Type B pancreatic cell (in vitro differentiated cells): ENCODE data around the gene CD79A. TPM values are rescaled to one million over a fixed set of nuclear protein-coding genes. Genes with fewer than 3 reads are reported as not detected.
A peak's percentile ranks its signal among the peaks of the same experiment; 100 is the strongest.

ENCODE experiments used
- DNase-seq: peaks from one replicate; pipeline ENCODE4 v3.0.0; 2021; ENCODE audit warnings: mixed read lengths; ENCODE audit not compliant: unreplicated experiment; ENCODE audit errors: extremely low spot score
- H3K27ac Mint-ChIP-seq: 2 replicates; pipeline ENCODE4 v1.8.0; 2021; ENCODE audit warnings: mild to moderate bottlenecking, mixed read lengths
- H3K27me3 Mint-ChIP-seq: 2 replicates; pipeline ENCODE4 v1.8.0; 2021; ENCODE audit warnings: mixed read lengths
- H3K36me3 Mint-ChIP-seq: 2 replicates; pipeline ENCODE4 v1.8.0; 2021; ENCODE audit warnings: mixed read lengths
- H3K4me1 Mint-ChIP-seq: one replicate; pipeline ENCODE4 v1.8.0; 2021; ENCODE audit warnings: mixed read lengths; ENCODE audit not compliant: unreplicated experiment
- H3K4me3 Mint-ChIP-seq: 2 replicates; pipeline ENCODE4 v1.8.0; 2021; ENCODE audit warnings: mild to moderate bottlenecking, mixed read lengths
- H3K9me3 Mint-ChIP-seq: 2 replicates; pipeline ENCODE4 v1.8.0; 2021; ENCODE audit warnings: mixed read lengths
- total RNA-seq: library from RNA; stranded (reverse); gene quantifications from 2 replicates; pipeline ENCODE4 v1.2.1, GENCODE V29; 2021; ENCODE audit warnings: low replicate concordance
- TF ChIP-seq, protein P1 (sequence below): fragments of 200-600 bp; sonication (generic); conservative IDR thresholded peaks from 2 replicates; pipeline ENCODE4 v1.5.0; 2021; ENCODE audit warnings: antibody characterized with exemption, mild to moderate bottlenecking

Gene CD79A
- total RNA-seq, 1 donor from 2014 or later: 0.48 TPM

- DNase-seq: no peak
- H3K27me3 Mint-ChIP-seq: peaks cover 44% of the 10 kb centered on the region
- H3K36me3 Mint-ChIP-seq: no peaks in the 10 kb centered on the region
- no peak overlapping the region for H3K4me3 Mint-ChIP-seq
- TF ChIP-seq, protein P1, sequence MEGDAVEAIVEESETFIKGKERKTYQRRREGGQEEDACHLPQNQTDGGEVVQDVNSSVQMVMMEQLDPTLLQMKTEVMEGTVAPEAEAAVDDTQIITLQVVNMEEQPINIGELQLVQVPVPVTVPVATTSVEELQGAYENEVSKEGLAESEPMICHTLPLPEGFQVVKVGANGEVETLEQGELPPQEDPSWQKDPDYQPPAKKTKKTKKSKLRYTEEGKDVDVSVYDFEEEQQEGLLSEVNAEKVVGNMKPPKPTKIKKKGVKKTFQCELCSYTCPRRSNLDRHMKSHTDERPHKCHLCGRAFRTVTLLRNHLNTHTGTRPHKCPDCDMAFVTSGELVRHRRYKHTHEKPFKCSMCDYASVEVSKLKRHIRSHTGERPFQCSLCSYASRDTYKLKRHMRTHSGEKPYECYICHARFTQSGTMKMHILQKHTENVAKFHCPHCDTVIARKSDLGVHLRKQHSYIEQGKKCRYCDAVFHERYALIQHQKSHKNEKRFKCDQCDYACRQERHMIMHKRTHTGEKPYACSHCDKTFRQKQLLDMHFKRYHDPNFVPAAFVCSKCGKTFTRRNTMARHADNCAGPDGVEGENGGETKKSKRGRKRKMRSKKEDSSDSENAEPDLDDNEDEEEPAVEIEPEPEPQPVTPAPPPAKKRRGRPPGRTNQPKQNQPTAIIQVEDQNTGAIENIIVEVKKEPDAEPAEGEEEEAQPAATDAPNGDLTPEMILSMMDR: no peak
- H3K4me1 Mint-ChIP-seq: peaks cover 7% of the 10 kb centered on the region
- no peaks in the 10 kb centered on the region for H3K9me3 Mint-ChIP-seq
- H3K27ac Mint-ChIP-seq: no peak overlapping the region
Measured at GRCh38 chr19:41925208-41926003, 48.3 kb downstream of the CD79A start.

GRCh38 chr19:41926028-41926762 lies 49.1 kb downstream of the CD79A start:
- no peak overlapping the region for H3K27ac Mint-ChIP-seq
- H3K4me3 Mint-ChIP-seq: no peak overlapping the region
- no peaks in the 10 kb centered on the region for H3K36me3 Mint-ChIP-seq
- TF ChIP-seq, protein P1: no peak
- H3K9me3 Mint-ChIP-seq: no peaks in the 10 kb centered on the region
- H3K27me3 Mint-ChIP-seq: peaks cover 48% of the 10 kb centered on the region
- H3K4me1 Mint-ChIP-seq: peaks cover 7% of the 10 kb centered on the region
- DNase-seq: no peak

DNA sequence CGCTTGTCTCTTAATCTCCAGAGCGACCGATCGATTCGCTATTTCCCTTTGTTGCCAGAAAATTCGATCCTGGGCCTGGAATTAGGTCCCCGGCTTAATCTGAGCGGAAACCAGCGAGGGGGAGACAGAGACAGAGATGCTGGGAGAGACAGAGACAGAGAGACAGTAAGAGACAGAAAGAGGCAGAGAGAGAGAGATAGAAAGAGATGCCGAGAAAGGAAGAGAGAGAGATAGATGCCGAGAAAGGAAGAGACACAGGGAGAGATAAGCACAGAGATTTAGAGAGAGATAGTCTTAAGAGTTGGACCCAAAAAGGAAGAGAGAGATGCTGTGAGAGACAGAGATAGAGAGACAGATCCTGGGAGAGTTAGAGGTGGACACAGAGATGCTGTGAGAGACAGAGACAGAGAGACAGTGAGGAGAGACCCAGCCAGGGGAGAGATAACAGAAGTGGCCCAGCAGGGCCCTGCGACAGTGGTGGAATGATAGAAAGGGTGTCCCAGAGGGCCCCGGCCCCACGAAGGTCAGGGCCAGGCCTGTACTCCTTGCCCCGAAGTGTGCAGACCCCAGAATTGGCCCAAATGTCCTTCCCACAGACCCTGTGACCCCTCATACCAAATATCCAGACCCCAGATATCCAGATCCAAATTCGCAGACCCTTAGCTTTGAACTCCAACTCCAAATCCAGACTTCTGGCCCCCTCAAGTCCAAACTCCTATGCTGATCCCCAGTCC lies 49.9 kb downstream of the CD79A start:
- no peak overlapping the region for H3K27ac Mint-ChIP-seq
- TF ChIP-seq, protein P1: no peak
- H3K36me3 Mint-ChIP-seq: no peaks in the 10 kb centered on the region
- peaks cover 7% of the 10 kb centered on the region for H3K4me1 Mint-ChIP-seq
- DNase-seq: no peak
- H3K9me3 Mint-ChIP-seq: no peaks in the 10 kb centered on the region
- no peak overlapping the region for H3K4me3 Mint-ChIP-seq
- H3K27me3 Mint-ChIP-seq: peaks cover 50% of the 10 kb centered on the region

- no peak for DNase-seq
- Mint-ChIP-seq H3K27ac (no peak overlapping the region), H3K27me3 (peaks cover 51% of the 10 kb centered on the region), H3K9me3 (no peaks in the 10 kb centered on the region), H3K36me3 (no peaks in the 10 kb centered on the region), H3K4me3 (peak overlapping the region; percentile 75), H3K4me1 (peaks cover 7% of the 10 kb centered on the region)
- TF ChIP-seq, protein P1: no peak
Measured at GRCh38 chr19:41927497-41928192, 50.6 kb downstream of the CD79A start.

GRCh38 chr19:41928221-41928683 lies 51.2 kb downstream of the CD79A start, which contains the start of gene ERFL:
Gene ERFL (minus strand): TSS chr19:41928449. CDS start chr19:41912919, 15,530 bp downstream.
- DNase-seq: no peak
- peaks cover 7% of the 10 kb centered on the region for H3K4me1 Mint-ChIP-seq
- peak within 1 kb of the TSS; percentile 82 for H3K4me3 Mint-ChIP-seq
- H3K27me3 Mint-ChIP-seq: peaks cover 54% of the 10 kb centered on the region
- no peaks in the 10 kb centered on the region for H3K36me3 Mint-ChIP-seq
- no peaks in the 10 kb centered on the region for H3K9me3 Mint-ChIP-seq
- peak within 1 kb of the TSS; percentile 40 for H3K27ac Mint-ChIP-seq
- TF ChIP-seq, protein P1: no peak
